HFFc6 (cell line): Measurements from ENCODE around the gene ZNF618. TPM values are rescaled to one million over a fixed set of nuclear protein-coding genes. Genes with fewer than 3 reads are reported as not detected.

ENCODE experiments used
- DNase-seq: peaks from one replicate; pipeline ENCODE4 v3.0.0-alpha.2; 2018
- H3K27ac Mint-ChIP-seq: 2 replicates; pipeline ENCODE4 v1.8.0; 2020; ENCODE audit warnings: mild to moderate bottlenecking, mixed read lengths
- H3K27me3 Mint-ChIP-seq: 2 replicates; pipeline ENCODE4 v1.8.0; 2021; ENCODE audit warnings: mild to moderate bottlenecking, moderate library complexity, mixed read lengths; ENCODE audit not compliant: insufficient read depth
- H3K36me3 Mint-ChIP-seq: 2 replicates; pipeline ENCODE4 v1.8.0; 2021; ENCODE audit warnings: low read depth, mixed read lengths
- H3K4me1 Mint-ChIP-seq: 2 replicates; pipeline ENCODE4 v1.8.0; 2020; ENCODE audit warnings: low read depth, mixed read lengths
- H3K4me3 Mint-ChIP-seq: 2 replicates; pipeline ENCODE4 v1.8.0; 2020; ENCODE audit warnings: mild to moderate bottlenecking, moderate library complexity, mixed read lengths
- H3K9me3 Mint-ChIP-seq: 2 replicates; pipeline ENCODE4 v1.8.0; 2020; ENCODE audit warnings: mild to moderate bottlenecking, mixed read lengths
- CTCF ChIP-seq: fragments of 200-600 bp; sonication (generic); IDR thresholded peaks from 2 replicates; pipeline ENCODE4 v1.5.0; 2021; ENCODE audit warnings: antibody characterized with exemption, mild to moderate bottlenecking
- total RNA-seq, 6 experiments: library from RNA; stranded (reverse); fragmentation: NEBNext Ultra II Directional; extraction: Animal tissue kit (Norgen Biotek cat#: 25700); gene quantifications; 2 replicates in 1 of 6; 3 replicates in 5 of 6; pipeline ENCODE4 v1.2.3, GENCODE V29; 2021

The ZNF618 gene
- total RNA-seq, 6 experiments from 2014 or later = 9.4 to 13.6 (median 11.5) TPM

GRCh38 chr9:114027863-114028465, 151.9 kb downstream of the ZNF618 start:
- no peak for TF ChIP-seq CTCF
- Mint-ChIP-seq H3K4me3 (no peak overlapping the region), H3K9me3 (peaks cover 22% of the 10 kb centered on the region), H3K27me3 (no peaks in the 10 kb centered on the region; the same call in none of the 2 replicates), H3K4me1 (peaks cover 7% of the 10 kb centered on the region), H3K36me3 (peaks cover 37% of the 10 kb centered on the region), H3K27ac (no peak overlapping the region)
- no peak for DNase-seq

- no peak for DNase-seq
- no peak for TF ChIP-seq CTCF
- Mint-ChIP-seq H3K36me3 (peaks cover 30% of the 10 kb centered on the region), H3K27ac (no peak overlapping the region), H3K9me3 (peaks cover 16% of the 10 kb centered on the region), H3K4me3 (no peak overlapping the region), H3K4me1 (peaks cover 7% of the 10 kb centered on the region), H3K27me3 (no peaks in the 10 kb centered on the region; the same call in none of the 2 replicates)
Observed at GRCh38 chr9:114028646-114029045, 152.5 kb downstream of the ZNF618 start.

- H3K4me3 Mint-ChIP-seq = no peak overlapping the region
Observed at GRCh38 chr9:114029311-114030170, 153.4 kb downstream of the ZNF618 start.

GRCh38 chr9:114030364-114030763, 154.3 kb downstream of the ZNF618 start:
- no peak for DNase-seq
- Mint-ChIP-seq H3K27ac (no peak overlapping the region), H3K4me1 (peaks cover 1% of the 10 kb centered on the region), H3K4me3 (no peak overlapping the region), H3K36me3 (peaks cover 15% of the 10 kb centered on the region), H3K27me3 (no peaks in the 10 kb centered on the region; the same call in none of the 2 replicates), H3K9me3 (peaks cover under 1% of the 10 kb centered on the region; the same call in 1 of the 2 replicates)
- TF ChIP-seq CTCF = no peak

More at GRCh38 chr9:114029311-114030170, 153.4 kb downstream of the ZNF618 start:
- no peak for DNase-seq
- H3K36me3 Mint-ChIP-seq = peaks cover 22% of the 10 kb centered on the region
- H3K9me3 Mint-ChIP-seq = peaks cover 7% of the 10 kb centered on the region
- no peaks in the 10 kb centered on the region; the same call in none of the 2 replicates for H3K27me3 Mint-ChIP-seq
- peaks cover 7% of the 10 kb centered on the region for H3K4me1 Mint-ChIP-seq
- H3K27ac Mint-ChIP-seq = no peak overlapping the region
- no peak for TF ChIP-seq CTCF

GRCh38 chr9:114031037-114031630, 155.0 kb downstream of the ZNF618 start:
- no peak for DNase-seq
- Mint-ChIP-seq H3K9me3 (no peaks in the 10 kb centered on the region), H3K4me1 (no peaks in the 10 kb centered on the region), H3K27ac (no peak overlapping the region), H3K27me3 (no peaks in the 10 kb centered on the region; the same call in none of the 2 replicates), H3K4me3 (no peak overlapping the region), H3K36me3 (peaks cover 7% of the 10 kb centered on the region)
- TF ChIP-seq CTCF = no peak
